Measurements from ENCODE around the gene ZNF787.

The ZNF787 gene

DNA sequence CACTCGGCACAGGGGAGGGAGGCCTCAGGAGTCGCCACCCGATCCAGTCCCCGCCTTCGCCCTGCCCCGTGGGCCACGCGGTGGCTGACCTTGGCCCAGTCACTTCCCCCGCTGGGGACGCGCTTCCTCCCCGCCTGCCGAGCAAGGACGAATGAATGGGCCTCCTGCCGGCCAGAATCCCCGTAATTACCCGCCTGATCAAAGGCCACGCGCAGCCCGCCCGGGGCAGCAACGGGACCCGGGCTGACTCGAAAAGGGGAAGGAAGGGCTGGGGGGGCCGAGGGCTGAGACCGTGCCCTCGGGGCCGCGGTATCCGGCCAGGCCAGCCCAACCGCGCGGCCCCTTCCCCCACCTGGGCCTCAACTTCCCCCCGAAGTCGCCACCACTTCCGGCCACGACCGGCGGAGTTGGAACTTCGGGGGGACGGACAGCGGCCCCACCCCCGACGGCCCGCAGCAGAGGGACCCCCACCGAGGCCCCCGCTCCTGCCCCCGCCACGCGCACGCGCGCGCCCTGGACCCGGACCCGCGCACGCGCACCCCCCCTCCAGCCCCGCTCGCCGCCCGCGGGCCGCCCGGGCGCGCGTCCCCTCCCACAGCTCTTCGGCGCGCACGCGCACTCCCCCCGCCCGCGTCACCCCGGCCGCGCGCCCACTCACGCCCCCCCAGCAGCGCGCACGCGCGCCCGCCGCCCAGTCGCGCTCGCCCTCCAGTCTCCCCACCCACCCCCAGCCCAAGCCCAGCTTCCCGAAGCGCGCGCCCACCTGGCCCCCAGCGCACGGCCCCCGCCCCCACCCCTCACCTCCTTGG lies 520 bp downstream of the ZNF787 start:
- DNase-seq (ENCODE audit: low read depth), result peak; percentile 87

DNA sequence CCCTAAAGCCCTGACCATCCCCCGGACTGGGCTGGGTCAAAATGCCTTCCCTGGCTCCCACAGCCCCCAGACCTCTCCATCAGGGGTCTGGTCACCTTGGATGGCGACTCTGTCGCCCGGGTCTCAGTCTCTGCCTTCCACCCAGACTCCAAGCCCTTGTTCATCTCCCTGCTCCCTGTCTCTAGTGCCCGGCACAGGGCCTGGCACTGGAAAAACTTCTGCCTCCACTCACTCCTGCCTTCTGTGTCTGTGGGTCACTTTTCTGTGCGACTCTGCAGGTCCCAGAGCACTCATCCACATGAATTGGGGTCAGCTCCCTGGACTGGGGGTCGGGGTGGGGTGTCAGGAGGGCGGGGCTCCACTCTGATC lies 1.1 kb downstream of the ZNF787 start:
- no peak for DNase-seq (ENCODE audit: low read depth)

DNA sequence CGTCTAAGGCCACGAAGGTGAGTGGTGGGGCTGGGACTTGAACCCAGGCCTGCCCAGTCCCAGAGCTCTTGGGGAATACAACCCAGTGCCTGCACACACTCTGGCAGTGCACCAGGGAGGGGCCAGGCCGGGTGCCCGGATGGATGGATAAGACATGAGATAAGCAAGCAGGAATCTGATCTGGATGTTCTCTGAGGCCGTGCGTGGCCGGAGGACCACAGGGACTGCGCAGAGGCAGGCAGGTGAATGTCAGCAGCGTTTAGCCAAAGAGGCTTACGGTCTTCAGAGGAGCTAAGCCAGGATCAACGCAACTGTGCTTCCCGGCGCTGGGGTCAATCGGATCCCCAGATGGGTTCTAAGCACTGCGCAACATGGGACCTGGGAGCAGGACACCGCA lies 1.5 kb downstream of the ZNF787 start:
- DNase-seq (ENCODE audit: low read depth), result no peak

DNA sequence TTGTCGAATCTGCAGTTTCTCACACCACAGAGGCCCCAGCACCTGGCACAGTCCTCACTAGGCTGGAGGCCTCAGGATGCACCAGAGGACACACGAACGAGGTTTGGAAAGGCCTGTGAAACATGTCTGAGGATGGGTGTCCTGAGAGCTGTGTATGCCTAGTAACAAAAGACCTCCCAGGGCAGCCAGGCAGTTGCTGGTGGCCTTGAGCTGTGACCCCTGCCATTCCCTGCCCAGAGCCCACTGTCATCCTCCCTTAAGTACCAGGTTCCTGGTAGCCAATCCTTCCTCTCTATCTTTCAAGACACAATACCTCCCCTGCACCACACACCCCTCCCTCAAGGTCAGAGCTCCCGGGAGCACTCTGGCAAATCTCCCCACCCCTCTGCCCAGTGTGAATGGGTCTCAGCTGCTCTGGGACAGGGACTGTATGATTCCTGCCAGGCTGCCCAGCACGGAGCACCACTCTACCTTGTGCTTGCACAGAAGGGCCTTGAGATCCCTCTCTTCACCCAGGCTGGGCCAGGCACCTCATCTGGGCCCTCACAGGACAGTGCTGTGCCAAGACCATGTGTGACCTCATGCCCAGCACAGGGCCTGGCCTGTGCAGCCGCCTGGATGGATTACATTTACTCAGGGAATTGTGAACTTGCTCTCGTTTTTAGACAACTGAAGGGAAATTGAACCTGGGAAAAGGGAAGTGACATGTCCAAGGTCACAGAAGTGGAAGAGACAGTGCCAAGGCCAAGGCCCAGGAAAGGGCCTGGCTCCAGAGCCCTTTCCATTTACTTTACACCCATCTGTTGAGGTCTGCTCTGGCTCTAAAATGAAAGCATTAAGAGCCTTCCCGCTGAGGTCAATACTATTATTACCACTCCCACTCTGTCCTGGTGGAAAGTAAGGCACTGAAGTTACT lies 2.2 kb downstream of the ZNF787 start:
- no peak for DNase-seq (ENCODE audit: low read depth)

DNA sequence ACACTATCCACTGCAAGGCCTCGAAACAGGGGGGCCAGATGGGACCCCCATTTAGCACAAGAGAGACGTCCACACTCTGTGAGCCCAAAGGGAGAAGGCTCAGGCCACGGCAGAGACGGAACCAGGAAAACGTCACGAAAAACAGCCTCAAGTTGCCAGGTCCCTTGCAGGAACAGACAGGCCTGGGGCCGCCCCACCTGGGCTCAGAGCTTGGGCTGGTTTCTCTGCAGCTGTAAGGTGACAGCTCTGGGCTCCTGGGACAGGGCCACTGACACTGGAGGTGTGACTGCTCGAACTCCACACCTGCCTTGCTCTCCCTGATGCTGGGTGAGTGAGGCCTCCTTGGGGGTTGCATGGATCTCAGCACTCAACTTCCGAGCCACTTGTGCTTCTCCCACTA lies 3.2 kb downstream of the ZNF787 start:
- DNase-seq (ENCODE audit: low read depth), result no peak

DNA sequence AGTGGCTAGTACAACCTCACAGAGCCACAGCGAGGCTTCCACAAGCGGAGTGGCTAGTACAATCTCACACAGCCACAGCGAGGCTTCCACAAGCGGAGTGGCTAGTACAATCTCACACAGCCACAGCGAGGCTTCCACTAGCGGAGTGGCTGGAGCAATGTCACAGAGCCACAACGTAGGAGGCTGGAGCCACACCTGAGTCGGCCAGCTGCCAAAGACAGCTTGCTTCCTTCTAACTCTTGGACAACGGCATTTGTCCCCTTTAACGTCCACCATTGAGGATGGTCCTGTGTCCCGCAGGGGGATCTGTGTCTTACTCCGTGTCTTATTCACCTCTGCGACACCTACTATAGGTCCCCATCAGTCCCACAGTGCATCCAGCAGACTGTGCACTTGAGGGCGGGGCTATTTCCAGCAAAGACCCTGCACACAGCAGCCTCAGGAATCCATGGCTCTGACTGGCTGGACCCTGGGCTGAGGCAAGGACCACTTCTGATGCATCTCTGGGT lies 3.7 kb downstream of the ZNF787 start:
- DNase-seq (ENCODE audit: low read depth), result no peak

DNA sequence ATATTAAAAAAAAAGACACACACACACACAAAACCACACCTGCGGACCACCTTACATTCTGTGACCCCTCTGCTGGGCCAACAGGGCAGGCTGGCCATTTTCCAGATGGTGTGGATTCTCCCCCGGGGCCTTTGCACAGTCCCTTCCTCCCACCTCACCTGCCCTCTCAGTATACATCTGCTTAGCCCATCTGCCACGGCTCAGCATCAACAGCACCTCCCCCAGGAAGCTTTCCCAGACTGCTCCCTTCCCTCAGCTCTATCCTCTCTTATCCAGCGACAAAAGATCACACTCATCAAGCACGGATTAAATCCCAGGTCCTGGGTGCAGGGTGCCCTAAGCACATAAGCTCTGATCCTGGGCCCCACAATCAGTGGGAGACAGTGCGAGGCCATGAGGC lies 4.5 kb downstream of the ZNF787 start:
- no peak for DNase-seq (ENCODE audit: low read depth)

DNA sequence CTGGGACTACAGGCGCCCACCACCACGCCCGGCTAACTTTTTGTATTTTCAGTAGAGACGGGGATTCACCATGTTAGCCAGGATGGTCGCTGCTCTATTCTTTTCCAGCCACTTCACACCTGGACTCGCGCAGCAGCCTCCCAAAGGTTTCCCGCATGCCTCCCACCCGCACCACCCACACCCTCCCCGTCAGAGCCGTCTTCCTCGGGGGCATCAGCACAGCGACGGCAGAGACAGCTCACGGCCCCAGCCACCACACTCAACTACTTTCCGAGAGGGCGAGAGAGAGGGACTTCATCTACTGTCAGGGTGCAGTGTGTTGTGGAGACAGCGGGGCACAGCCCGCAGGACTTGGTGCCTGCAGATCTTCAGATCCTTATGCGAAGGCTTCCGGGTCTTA lies 5.6 kb downstream of the ZNF787 start:
- DNase-seq (ENCODE audit: low read depth), result no peak

DNA sequence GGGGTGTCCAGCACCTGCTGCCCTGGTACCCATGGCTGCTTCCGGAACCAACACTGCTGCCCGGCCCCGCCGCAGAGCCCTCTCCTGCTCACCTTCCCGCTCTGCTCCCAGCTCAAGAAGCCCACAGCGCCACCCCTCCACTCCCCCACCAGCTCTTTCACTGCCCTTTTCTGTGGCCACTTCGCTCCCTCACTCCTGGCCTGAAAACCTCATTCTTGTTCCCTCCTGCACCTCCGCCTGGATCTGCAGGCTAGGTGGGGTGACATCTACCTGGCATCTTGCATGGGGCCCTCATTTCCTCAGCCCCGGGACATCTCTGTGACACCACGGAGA lies 6.4 kb downstream of the ZNF787 start:
- DNase-seq (ENCODE audit: low read depth), result no peak

DNA sequence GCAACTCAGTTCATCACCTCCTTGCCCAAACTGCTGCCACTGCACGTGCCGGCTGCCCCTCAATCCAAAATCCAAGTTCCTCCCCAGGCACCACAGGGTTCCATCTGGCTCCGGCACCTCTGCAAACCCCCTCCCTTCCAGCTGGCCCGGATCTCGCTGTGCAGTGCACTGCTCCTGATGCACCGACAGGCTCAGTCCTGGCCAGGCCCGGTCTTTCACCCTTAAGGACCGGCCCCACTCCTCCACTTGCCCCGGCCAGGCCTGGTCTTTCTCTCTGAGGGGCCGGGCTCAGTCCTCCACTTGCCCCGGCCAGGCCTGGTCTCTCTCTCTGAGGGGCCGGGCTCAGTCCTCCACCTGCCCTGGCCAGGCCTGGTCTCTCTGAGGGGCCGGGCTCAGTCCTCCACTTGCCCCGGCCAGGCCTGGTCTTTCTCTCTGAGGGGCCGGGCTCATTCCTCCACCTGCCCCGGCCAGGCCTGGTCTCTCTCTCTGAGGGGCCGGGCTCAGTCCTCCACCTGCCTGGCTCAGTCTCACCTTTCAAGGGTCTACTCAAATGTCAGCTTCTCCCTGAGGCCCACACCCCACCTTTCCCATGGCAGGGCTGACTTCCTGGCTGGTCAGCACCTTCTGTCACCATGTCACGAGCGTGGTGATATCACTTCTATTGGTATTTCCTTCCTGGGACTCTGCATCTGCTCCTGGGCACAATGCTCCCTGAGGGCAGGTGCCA lies 6.9 kb downstream of the ZNF787 start:
- DNase-seq (ENCODE audit: low read depth), result no peak

DNA sequence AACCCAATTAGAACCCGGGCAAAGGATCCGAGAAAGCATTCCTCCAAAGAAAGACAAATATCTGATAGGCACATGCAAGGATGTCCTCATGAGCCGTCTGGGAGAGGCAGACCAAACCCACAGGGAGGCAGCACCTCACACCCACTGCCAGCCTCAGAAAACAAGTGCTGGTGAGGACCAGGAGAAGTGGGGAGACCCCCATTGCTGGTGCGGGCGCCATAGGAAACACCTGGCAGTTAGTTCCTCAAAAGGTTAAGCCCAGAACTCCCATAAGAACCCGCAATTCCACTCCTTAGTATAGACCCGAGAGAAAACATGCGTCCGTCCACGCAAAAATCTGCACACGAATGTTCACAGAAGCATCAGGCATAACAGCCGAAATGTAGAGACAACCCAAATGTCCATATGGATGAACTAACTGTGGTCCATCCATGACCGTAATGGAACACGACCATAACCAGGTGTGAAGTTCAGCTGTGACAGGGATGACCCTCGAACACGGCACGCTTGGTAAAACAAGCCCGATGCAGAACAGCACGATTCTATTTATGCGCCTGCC lies 7.9 kb downstream of the ZNF787 start:
- DNase-seq (ENCODE audit: low read depth), result no peak

DNA sequence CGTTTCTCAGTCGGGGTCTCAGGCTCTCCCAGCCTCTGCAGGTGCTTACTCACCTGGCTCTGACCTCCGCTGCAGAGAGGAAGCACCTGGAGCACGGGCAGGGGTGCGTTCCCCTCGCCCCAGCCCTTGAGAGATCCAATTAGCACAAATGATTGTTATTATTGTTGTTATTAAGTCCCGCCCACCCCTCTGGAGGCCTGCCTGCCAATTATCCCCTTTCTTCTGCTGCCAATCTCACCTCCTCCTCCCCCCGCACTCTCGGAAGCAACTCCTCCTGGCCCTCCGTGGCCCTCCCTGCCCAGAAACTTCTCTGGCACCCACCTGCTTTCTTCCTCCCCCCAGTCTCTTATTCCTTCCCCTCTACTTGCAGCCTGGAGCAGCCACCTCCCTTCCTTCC lies 8.8 kb downstream of the ZNF787 start:
- DNase-seq (ENCODE audit: low read depth), result no peak

DNA sequence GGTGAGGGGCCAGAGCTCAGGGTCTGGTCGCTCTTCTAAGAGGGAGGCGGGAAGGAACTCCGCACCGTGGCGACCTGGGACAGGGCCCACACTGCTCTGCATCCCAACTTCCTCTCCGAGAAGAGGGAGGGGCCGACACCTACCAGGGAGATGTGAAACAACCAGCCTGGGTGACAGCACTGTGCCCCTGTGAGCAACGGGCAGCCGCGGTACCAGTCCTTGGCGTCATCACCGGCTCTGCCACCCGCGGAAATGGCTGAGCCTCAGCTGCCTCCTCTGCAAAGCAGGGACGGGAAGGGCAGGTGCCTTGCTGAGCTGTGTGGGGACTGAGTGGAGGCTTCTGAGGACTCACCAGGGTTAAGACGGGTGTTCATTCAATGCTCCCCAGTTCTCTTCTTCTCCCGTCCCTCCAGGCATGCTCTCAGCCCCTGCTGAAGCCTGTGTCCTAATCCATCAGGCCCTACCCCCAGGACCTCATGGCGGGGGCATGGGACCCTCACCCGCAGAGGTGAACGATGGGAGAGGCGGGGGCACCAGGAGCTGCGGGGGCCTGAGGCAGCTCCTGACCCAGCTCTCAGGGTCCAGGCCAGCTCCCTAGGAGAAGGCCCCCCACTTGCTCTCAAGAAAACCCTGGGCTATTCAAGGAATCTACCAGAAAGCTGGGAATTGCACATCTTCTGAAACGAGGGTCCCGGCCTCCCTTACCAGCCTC lies 9.3 kb downstream of the ZNF787 start:
- no peak for DNase-seq (ENCODE audit: low read depth)

DNA sequence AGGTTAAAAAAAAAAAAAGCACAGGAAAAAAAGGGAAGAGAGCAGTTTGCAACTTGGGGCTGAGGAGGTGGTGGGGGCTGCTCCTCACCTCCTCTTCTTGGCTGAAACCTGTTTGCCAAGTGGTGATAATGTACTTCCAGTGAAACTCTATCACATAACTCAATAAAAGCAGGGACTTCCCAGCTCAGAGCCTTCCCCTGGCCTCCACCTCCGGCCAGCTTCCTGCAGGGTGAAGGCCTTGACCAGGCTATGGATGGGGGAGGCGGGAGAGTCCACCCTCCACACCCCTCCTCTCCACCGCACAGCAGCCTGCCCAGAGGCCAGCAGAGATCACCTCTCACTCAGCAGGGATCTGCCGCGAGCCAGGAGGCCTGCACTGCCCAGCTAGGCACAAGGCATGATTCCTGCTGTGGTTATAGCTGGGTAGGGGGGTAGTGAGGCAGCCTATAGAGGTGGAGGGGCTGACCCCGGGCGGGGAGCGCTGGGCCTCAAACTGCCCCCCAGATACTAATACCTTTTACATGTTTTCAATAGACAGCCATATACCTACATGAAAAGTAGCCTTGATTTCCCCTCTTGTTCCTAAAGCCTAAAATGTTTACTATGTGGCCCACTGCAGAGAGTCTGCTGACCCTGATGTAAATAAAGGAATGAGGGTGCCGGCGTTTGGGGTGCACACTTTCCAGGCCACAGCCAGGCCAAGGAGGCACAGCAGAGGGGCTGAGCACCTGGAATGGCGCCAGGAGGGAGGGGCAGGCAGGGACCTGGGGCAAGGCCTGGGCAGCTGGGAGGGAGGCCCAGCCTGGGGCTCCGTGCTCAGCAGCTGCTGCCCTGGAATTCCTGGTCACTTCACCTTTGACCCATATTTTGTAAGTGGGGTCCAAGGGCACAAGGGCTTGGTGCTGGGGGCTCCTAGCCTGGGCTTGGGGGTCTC lies 10.3 kb downstream of the ZNF787 start:
- no peak for DNase-seq (ENCODE audit: low read depth)

DNA sequence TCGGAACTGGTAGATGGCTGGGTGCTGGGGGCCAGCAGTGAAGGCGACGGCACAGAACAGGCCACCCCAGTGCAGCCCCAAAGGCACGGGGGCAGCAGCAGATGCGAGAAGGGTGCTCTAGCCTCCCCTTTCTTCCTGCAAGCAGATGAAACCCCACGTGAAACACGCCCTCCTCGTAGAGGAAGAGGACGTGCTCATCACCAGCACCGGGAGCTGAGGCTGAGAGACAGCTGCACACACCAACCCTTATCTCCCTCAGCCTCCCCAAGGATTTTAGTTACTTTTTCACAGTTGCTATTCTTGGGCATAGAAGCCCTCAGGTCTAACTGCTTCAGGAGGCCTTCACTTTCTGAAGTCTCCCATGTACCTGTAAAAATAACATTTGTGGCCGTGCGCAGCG lies 11.9 kb downstream of the ZNF787 start:
- DNase-seq (ENCODE audit: low read depth), result no peak

DNA sequence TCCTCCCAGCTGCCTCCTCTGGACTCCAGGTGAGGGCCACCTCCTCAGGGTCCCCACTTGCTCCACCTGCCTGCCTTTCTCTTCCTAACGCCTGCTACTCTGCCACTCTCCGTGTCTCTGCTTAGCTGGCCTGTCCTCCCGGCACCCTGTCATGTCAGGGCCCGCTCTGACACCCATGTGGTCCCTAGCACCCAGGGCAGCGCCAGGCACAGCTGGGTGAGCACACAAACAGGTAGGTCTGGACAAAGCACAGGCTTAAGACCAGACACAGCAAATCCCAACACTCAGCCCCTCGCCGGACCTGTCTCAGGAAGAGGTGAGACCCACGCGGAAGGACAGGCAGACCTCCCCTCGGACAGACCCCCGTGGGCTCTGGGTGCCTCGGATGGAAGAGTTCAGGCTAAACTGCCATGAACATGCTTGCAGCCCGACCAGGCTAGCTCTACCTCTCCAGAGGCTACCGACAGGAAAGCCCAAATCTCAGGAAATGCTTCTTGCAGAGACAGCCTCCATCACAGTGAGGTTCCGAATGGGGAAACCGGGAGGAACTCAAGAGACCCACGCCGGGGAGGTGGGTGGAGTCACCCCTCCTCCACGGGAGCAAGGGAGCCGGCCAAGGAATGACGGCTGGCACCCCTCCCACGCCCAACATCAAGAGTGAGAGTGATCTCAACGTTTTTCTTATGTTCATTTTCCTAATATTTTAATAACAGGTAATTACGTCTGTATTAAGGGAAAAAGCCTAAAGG lies 12.5 kb downstream of the ZNF787 start:
- DNase-seq (ENCODE audit: low read depth), result no peak

DNA sequence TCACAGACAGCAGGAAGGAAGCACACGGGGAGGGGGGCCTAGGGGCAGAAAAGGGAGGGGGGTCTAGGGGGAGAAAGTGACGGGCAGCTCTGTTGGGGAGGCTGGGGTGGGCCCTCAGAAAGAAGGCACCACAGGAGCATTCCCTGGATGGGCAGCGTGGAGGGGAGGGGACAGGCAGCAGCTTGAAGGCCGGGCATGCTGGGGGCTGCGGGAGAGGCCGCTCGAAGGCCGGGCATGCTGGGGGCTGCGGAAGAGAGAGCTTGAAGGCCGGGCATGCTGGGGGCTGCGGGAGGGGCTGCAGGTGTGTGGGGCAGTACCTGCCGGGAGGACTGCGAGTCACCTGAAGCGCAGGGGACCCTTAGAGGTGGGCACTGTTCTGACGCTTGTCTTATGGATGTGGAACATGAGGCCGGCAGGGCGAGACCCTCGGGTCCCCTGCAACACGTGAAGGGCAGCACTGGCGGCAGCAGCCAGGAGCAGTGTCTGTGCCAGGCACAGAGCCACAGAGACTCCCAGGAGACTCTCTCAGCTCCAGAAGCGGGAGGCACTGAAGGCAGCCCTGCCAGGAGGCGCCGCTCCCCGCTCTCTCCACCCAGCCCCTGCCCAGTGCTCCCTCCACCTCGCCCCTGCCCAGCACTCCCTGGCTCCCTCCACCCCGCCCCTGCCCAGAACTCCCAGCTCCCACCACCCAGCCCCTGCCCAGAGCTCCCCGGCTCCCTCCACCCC lies 13.3 kb downstream of the ZNF787 start:
- DNase-seq (ENCODE audit: low read depth), result no peak

DNA sequence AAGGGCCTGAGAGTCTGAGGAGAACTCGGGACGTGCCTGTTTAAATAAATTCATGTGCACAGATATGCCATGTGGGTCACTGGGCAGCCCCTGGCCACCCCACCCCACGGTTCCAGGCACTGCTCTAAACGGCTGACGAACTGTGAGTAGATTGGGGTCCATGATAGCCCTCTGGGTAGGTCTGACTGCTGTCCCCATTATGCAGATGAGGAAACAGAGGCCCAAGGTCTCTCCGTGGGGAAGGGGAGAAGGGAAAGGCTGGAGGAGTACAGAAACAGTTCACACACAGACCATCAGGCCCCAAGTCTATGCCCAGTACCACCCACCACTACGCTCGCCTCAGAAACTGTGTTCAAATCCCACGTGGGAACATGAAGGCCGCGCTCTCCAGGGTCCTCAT lies 14.1 kb downstream of the ZNF787 start:
- no peak for DNase-seq (ENCODE audit: low read depth)

DNA sequence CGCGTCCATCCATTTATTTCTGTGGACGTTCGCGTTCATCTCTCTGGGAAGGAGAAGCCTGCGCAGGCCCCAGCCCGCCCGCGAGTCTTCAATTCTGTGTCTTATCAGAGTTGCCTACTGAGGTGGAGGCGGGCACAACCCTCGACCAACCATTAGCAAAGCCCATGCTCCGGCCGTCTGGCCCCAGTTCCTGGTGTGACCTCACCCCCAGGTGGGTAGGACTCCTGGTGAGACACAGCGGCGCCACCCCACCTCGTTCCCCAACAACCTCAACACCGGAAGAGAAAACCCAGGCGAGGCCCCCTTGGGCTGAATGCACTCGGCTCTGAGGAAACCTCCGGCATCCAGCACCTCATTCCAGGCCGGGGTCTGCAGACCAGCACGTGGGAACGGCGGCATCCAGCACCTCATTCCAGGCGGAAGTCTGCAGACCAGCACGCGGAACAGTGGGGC lies 14.7 kb downstream of the ZNF787 start:
- no peak for DNase-seq (ENCODE audit: low read depth)
